Fibroblast of skin of left biceps (primary cell): ENCODE measurements around the gene ABL1.
"Not testable (repeated sequence)": the region's sequence is repeated elsewhere in the genome, so short reads cannot be mapped to it uniquely, and the experiment has no call there.

Experiments used
- DNase-seq, 2 experiments: peaks; one replicate each; pipeline ENCODE4 v3.0.0-alpha.2; 2013; ENCODE audit warnings: low read depth in 2 of 2

The ABL1 gene

DNA sequence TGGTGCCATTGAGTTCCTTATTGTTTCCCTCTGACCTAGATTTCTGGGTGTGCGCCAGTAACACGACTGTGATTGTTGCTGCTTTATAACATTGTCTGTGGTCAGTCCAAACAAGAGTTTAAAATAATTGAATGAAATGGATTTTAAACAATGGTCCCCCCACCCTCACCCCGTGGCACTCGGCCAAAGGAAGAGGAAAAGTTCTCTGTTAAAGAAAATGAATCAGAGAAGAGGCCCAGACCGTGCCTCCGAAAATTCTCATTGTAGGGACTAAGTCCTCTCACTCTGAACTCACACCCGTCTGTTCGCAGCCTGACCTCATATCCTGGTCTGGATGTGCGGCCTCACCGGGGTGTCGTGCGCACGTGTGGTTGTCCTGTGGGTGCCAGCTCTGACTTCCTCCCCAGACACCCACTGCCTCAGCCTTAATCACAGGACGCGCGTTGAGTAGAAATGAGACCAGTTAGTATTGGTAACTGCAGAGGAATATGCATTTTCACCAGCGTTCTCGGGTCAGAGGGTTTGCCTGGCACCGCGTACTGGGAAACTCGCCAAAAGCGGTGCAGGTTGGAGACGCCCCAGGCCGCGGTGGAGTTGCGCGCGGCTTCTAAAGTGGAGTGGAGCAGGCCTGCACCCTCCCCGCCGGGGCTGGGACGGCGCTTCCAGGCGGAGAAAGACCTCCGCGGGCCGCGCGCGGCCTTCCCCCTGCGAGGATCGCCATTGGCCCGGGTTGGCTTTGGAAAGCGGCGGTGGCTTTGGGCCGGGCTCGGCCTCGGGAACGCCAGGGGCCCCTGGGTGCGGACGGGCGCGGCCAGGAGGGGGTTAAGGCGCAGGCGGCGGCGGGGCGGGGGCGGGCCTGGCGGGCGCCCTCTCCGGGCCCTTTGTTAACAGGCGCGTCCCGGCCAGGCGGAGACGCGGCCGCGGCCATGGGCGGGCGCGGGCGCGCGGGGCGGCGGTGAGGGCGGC lies at the start of gene ABL1:
TSS of gene ABL1 (plus strand) at position 884 of the 966 bp plus-strand sequence. CDS start 193 bp downstream, outside the sequence.
- no peak for DNase-seq

GRCh38 chr9:130785940-130786508 lies 49.0 kb upstream of the ABL1 start:
- no peak for DNase-seq

GRCh38 chr9:130786526-130786925 lies 48.5 kb upstream of the ABL1 start:
- DNase-seq, result no peak

- no peak for DNase-seq
Measured at GRCh38 chr9:130789747-130790672, 45.0 kb upstream of the ABL1 start.

GRCh38 chr9:130791303-130791894 lies 43.7 kb upstream of the ABL1 start:
- no peak for DNase-seq

DNA sequence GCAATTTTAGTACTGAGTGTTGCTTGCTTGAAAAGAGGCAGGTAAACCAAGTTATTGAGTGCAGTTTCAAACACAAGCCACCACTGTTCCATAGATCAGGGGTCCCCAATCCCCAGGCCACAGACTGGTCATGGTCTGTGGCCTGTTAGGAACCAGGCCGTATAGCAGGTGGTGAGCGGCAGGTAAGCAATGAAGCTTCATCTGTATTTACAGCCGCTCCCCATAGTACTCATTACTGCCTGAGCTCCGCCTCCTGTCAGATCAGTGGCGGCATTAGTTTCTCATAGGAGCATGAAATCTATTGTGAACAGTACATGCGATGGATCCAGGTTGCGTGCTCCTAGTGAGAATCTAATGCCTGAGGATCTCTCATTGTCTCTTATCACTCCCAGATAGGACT lies 41.5 kb upstream of the ABL1 start:
- DNase-seq, result no peak

GRCh38 chr9:130794021-130794420 lies 41.0 kb upstream of the ABL1 start:
- DNase-seq, result not testable (repeated sequence)

GRCh38 chr9:130794423-130794822 lies 40.6 kb upstream of the ABL1 start:
- DNase-seq, result peak; percentile 16 to 22

DNA sequence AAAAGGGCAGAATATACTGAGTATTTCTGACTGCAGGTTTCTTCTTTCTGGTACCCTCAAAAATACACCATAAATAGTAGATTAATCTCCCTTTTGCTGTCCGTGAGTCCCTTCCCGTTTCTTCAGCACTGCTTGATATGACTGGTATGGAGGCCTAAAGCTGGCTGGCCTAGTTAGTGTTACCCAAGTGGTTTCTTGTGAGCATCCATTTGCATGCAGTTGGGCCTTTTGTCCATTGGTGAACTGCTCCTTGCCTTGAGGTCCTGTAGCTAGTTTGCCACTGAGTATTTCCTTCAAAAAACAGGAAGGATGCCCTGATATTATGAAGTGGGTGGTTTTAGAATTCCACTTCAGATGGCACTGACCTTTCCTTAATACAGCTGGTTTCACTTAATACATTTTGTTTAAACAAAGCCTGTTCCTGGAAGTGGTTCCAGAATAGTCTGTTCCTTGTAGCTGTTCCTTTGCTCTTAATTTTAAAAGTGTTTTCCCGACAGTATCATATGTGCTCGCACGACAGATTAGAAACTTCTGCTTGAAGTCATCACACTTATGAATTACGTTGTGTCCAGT lies 40.0 kb upstream of the ABL1 start:
- DNase-seq, result no peak

- not testable (repeated sequence) for DNase-seq
Measured at GRCh38 chr9:130803116-130803515, 31.9 kb upstream of the ABL1 start.

DNA sequence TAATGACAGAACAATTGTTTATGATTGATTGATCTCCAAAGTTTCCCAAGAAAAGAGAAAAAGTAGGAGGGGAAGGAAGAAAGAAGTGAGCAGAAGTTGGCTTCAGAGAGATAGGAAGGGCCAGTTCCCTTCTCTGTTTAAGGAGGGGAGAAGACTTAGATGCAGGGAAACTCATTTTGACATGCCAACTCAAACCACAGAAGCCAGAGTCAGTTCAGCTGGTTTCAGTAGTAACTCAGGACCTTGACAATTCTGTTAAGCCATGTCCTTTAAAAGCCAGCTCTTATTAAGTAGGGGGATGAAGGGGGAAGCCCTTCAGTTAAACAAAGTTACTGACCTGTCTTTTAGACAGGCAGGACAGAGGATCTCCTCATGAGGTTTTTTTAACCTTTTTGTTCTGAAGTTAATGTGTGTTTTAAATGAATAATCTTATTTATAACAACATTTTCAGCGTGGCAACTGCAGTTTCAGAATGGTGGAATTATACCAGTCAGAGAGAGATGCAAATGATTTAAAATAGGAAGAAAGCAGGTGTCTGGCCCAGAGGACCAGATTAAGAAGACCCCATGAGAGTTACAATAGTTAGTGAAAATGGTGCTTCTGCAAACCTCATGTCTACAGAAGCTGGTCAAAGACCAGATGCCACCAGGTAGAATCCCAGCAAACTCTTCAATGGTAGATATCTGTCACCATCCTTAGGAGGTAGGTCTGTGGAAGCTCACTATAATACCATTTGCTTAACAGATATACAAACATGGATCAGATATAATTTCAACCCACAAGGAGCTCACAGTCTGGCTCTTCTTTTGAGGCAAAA lies 29.3 kb upstream of the ABL1 start:
- no peak for DNase-seq

GRCh38 chr9:130806327-130806716 lies 28.7 kb upstream of the ABL1 start:
- DNase-seq, result no peak

DNA sequence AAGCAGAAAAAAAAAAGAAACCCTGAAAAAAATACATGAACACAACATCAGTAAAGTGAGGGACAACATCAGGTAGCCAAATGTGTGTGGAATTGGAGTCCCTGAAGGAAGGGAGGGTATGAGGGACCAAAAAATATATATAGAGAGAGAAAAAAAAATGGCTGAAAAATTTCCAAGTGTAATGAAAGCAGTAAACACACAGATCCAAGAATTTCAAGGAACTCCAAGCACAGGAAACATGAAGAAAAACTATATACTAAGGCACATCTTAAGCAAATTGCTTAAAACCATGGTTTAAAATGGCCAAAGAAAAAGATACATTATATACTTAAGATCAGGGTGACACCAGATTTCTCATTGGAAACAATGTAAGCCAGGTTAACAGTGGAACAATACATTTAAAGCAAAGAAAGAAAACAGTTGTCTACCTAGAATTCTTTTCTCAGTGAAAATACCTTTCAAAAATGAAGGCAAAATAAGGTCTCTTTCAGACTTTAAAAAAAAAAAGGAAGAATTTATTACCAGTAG lies 24.4 kb upstream of the ABL1 start:
- DNase-seq, result no peak

DNA sequence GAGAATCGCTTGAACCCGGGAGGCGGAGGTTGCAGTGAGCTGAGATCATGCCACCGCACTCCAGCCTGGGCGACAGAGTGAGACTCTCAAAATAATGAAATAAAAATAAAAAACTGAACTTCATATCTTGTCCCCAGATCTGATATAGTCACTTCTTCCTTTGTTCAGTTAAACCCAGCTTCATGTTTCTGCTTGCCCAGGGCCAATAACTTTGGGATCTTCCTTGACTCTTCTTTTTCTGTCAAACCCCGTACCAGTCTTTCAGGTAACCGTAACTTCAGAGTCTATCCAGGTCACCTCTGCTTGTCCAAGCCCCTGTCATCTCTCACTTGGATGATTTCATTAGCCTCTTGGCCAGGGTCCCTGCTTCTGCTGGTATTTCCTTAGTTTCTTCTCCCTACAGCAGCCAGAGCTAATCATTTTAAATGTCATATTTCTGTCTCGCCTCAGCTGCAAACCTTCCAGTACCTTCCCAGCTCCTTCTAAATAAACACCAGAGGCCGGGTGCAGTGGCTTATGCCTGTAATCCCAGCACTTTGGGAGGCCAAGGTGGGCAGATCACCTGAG lies 19.7 kb upstream of the ABL1 start:
- no peak for DNase-seq

DNA sequence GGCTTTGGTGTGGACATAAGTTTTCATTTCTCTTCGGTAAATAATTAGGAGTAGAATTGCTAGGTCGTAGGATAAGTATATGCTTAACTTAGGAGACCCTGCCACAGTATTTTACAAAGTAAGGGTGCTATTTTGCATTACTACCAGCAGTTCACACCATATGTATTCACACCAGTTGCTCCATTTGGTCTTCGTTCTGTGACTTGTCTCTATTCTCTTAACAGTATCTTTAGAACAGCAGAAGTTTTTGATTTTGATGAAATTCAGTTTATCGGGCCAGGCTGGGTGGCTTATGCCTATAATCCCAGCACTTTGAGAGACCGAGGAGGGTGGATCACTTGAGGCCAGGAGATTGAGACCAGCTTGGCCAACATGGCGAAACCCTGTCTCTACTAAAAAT lies 17.1 kb upstream of the ABL1 start:
- no peak for DNase-seq

- DNase-seq, result no peak
Measured at GRCh38 chr9:130820135-130820738, 14.8 kb upstream of the ABL1 start.

GRCh38 chr9:130823435-130823834 lies 11.6 kb upstream of the ABL1 start:
- DNase-seq, result no peak

GRCh38 chr9:130824079-130824478 lies 11.0 kb upstream of the ABL1 start:
- DNase-seq, result no peak

DNA sequence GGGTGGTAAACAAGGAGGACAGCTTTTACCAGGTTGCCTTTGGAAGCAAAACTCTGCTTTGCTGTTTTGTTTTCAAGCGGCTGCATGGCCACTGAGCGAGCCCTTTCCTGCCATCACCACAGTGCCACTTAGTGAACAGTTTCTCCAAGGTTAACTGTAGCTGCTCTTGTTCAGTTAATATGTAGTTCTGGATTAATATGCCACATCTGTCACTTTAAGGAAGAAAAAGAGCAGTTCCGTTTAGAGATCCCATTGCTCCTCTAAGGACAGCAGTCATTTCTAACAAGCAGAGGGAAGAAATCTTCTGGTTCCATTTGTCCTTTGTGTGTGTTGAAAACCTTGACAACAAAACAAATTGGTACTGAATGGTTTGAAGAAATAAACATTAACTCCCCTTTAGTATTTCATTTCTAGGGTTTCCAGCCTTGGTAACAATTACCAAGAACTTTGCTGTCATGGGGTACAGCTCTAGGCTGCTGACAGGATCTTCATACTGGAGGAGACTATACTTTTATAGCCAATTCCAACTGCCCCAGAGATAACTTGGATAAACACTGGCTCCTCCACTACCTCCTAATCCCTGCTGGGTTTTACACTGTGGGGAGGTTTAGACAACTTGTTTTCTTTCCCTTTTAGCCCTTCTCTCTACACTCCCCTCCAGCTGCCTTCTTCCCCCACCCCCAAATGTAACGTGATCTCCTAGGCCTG lies 10.3 kb upstream of the ABL1 start:
- peak; percentile 54 to 55 for DNase-seq
